HFF-Myc (cell line): ENCODE data around the gene PON2.

ENCODE experiments used
- DNase-seq: peaks from one replicate; pipeline ENCODE4 v3.0.0-alpha.2; 2011; ENCODE audit warnings: low read depth; ENCODE audit errors: extremely low read depth
- H3K4me3 ChIP-seq: replicated peaks from 2 replicates; pipeline ENCODE4 v1.5.1; 2011; ENCODE audit warnings: low read depth, mild to moderate bottlenecking, control low read depth, low read length
- CTCF ChIP-seq: IDR thresholded peaks from 2 replicates; pipeline ENCODE4 v1.5.1; 2012; ENCODE audit warnings: mild to moderate bottlenecking, low read depth, low read length, control low read depth; ENCODE audit errors: missing control alignments

PON2 gene

GRCh38 chr7:95446618-95447017 is 11.8 kb upstream of the PON2 start:
- no peak for TF ChIP-seq CTCF
- no peak overlapping the region for H3K4me3 ChIP-seq
- DNase-seq, result no peak

- no peak for TF ChIP-seq CTCF
- no peak for DNase-seq
Measured at GRCh38 chr7:95444796-95445195, 10.0 kb upstream of the PON2 start.

GRCh38 chr7:95441042-95441823 is 6.4 kb upstream of the PON2 start:
- no peak for TF ChIP-seq CTCF
- DNase-seq, result no peak
- no peak overlapping the region for H3K4me3 ChIP-seq

More at GRCh38 chr7:95444796-95445195, 10.0 kb upstream of the PON2 start:
- no peak overlapping the region for H3K4me3 ChIP-seq

- TF ChIP-seq CTCF, result no peak
Measured at GRCh38 chr7:95440394-95441038, 5.7 kb upstream of the PON2 start.

GRCh38 chr7:95436407-95436806 is 1.6 kb upstream of the PON2 start:
- no peak for TF ChIP-seq CTCF
- DNase-seq, result no peak
- no peak overlapping the region for H3K4me3 ChIP-seq

More at GRCh38 chr7:95440394-95441038, 5.7 kb upstream of the PON2 start:
- no peak for DNase-seq
- H3K4me3 ChIP-seq, result no peak overlapping the region

GRCh38 chr7:95435422-95435780 is 573 bp upstream of the PON2 start:
- DNase-seq, result no peak
- TF ChIP-seq CTCF, result no peak
- peak overlapping the region; percentile 57 for H3K4me3 ChIP-seq
